ENCODE results near the gene MTHFD1L. TPM values are rescaled to one million over a fixed set of nuclear protein-coding genes. Genes with fewer than 3 reads are reported as not detected.

Gene MTHFD1L
- total RNA-seq, 1 donor from 2014 or later: 32.5 TPM

DNA sequence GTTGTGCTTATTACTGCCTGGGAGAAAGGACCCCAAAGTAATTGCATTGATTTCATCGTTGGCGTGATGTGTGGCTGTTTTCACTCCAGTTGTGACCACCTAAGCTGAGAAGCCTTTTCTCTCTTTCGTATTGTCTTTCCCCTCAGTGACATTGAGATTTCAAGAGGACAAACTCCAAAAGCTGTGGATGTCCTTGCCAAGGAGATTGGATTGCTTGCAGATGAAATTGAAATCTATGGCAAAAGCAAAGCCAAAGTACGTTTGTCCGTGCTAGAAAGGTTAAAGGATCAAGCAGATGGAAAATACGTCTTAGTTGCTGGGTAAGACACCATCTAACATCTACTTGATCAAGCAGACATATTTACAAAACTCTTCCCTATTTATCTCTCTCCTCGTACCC, 60.5 kb downstream of the MTHFD1L start:
- Histone ChIP-seq H3F3A (ENCODE audit: low read depth) (no peaks in the 10 kb centered on the region), H3K4me2 (no peak overlapping the region), H3K9me3 (ENCODE audit: low read depth) (no peaks in the 10 kb centered on the region), H3K9ac (no peak overlapping the region), H3K36me3 (no peaks in the 10 kb centered on the region), H2AFZ (replicated peaks) (no peak overlapping the region), H3K4me3 (no peak overlapping the region), H3K79me2 (ENCODE audit: low read depth) (no peaks in the 10 kb centered on the region), H4K20me1 (ENCODE audit: low read depth) (no peaks in the 10 kb centered on the region), H3K4me1 (no peaks in the 10 kb centered on the region), H3K27me3 (no peaks in the 10 kb centered on the region), H3K27ac (no peak overlapping the region)
- Mint-ChIP-seq H3K9me3 (no peaks in the 10 kb centered on the region), H3K27ac (no peak overlapping the region), H3K4me3 (no peak overlapping the region), H3K4me1 (no peaks in the 10 kb centered on the region), H3K27me3 (ENCODE audit: insufficient read depth, low read depth) (peaks cover 2% of the 10 kb centered on the region), H3K36me3 (peaks cover 8% of the 10 kb centered on the region)
- TF ChIP-seq, protein P1, sequence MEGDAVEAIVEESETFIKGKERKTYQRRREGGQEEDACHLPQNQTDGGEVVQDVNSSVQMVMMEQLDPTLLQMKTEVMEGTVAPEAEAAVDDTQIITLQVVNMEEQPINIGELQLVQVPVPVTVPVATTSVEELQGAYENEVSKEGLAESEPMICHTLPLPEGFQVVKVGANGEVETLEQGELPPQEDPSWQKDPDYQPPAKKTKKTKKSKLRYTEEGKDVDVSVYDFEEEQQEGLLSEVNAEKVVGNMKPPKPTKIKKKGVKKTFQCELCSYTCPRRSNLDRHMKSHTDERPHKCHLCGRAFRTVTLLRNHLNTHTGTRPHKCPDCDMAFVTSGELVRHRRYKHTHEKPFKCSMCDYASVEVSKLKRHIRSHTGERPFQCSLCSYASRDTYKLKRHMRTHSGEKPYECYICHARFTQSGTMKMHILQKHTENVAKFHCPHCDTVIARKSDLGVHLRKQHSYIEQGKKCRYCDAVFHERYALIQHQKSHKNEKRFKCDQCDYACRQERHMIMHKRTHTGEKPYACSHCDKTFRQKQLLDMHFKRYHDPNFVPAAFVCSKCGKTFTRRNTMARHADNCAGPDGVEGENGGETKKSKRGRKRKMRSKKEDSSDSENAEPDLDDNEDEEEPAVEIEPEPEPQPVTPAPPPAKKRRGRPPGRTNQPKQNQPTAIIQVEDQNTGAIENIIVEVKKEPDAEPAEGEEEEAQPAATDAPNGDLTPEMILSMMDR (IDR thresholded peaks at IDR 0.05): no peak
- TF ChIP-seq EZH2phosphoT487 (IDR thresholded peaks at IDR 0.05) (no peak), EZH2 (IDR thresholded peaks at IDR 0.05) (no peak)
- no peak for DNase-seq (ENCODE audit: low spot score)

GRCh38 chr6:150928882-150929281, 63.4 kb downstream of the MTHFD1L start:
- no peaks in the 10 kb centered on the region for H3K9me3 Mint-ChIP-seq
- H4K20me1 ChIP-seq (ENCODE audit: low read depth): no peaks in the 10 kb centered on the region
- H3K9ac ChIP-seq: no peak overlapping the region
- no peaks in the 10 kb centered on the region for H3K79me2 ChIP-seq (ENCODE audit: low read depth)
- no peaks in the 10 kb centered on the region for H3K36me3 ChIP-seq
- peak; percentile 27 for DNase-seq (ENCODE audit: low spot score)
- peaks cover 7% of the 10 kb centered on the region for H3K36me3 Mint-ChIP-seq
- H3K4me2 ChIP-seq: no peak overlapping the region
- H3K27ac Mint-ChIP-seq: no peak overlapping the region
- H3F3A ChIP-seq (ENCODE audit: low read depth): no peaks in the 10 kb centered on the region
- TF ChIP-seq, protein P1 (IDR thresholded peaks at IDR 0.05): peak; percentile 53
- no peak for TF ChIP-seq EZH2 (IDR thresholded peaks at IDR 0.05)
- H3K9me3 ChIP-seq (ENCODE audit: low read depth): no peaks in the 10 kb centered on the region
- H3K4me3 Mint-ChIP-seq: no peak overlapping the region
- H3K27me3 ChIP-seq: no peaks in the 10 kb centered on the region
- H3K4me1 ChIP-seq: no peaks in the 10 kb centered on the region
- H3K4me1 Mint-ChIP-seq: no peaks in the 10 kb centered on the region
- H3K4me3 ChIP-seq: no peak overlapping the region
- no peak overlapping the region for H3K27ac ChIP-seq
- H2AFZ ChIP-seq (replicated peaks): no peak overlapping the region
- H3K27me3 Mint-ChIP-seq (ENCODE audit: insufficient read depth, low read depth): peaks cover 2% of the 10 kb centered on the region

DNA sequence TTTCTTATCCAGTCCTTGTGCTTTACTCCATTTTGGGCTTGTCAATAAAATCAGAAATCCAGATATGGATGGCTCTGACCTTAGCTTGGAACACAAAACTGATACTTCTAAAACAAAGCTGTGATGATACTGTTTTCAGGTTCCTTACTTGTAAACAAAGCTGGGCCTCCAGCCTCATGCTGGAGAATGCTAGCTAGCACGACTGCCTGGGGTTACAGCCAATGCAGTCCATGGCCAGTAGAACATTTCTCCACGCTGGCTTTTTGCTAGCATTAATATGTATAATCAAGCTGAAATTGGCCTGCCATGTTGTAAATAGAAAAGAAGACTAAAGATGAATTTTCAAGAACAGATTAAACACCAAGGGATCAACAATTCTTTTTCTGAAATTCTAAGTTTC, 63.9 kb downstream of the MTHFD1L start:
- Histone ChIP-seq H3K4me2 (no peak overlapping the region), H3K9ac (no peak overlapping the region), H3K27ac (no peak overlapping the region)

More for the DNA sequence above, 63.9 kb downstream of the MTHFD1L start:
- TF ChIP-seq EZH2 (IDR thresholded peaks at IDR 0.05): no peak
- no peak for TF ChIP-seq EZH2phosphoT487 (IDR thresholded peaks at IDR 0.05)
- TF ChIP-seq, protein P1 (IDR thresholded peaks at IDR 0.05): no peak
- peaks cover 12% of the 10 kb centered on the region for H3K36me3 Mint-ChIP-seq
- Histone ChIP-seq H3F3A (ENCODE audit: low read depth) (no peaks in the 10 kb centered on the region), H3K36me3 (no peaks in the 10 kb centered on the region), H3K79me2 (ENCODE audit: low read depth) (no peaks in the 10 kb centered on the region), H2AFZ (replicated peaks) (no peak overlapping the region), H3K4me3 (no peak overlapping the region), H3K4me1 (no peaks in the 10 kb centered on the region), H4K20me1 (ENCODE audit: low read depth) (no peaks in the 10 kb centered on the region), H3K27me3 (no peaks in the 10 kb centered on the region), H3K9me3 (ENCODE audit: low read depth) (no peaks in the 10 kb centered on the region)
- DNase-seq (ENCODE audit: low spot score): no peak
- H3K4me1 Mint-ChIP-seq: no peaks in the 10 kb centered on the region
- H3K27me3 Mint-ChIP-seq (ENCODE audit: insufficient read depth, low read depth): peaks cover 2% of the 10 kb centered on the region
- no peak overlapping the region for H3K27ac Mint-ChIP-seq
- no peak overlapping the region for H3K4me3 Mint-ChIP-seq
- H3K9me3 Mint-ChIP-seq: no peaks in the 10 kb centered on the region
